GM23338 (cell line): Measurements from ENCODE around the gene TCF7L2.
A peak's percentile ranks its signal among the peaks of the same experiment; 100 is the strongest.

Source experiments
- CREB1 ChIP-seq: fragments of 250-450 bp; sonication (Bioruptor Pico); IDR thresholded peaks from 2 replicates; pipeline ENCODE4 v1.5.0; 2020; ENCODE audit warnings: low read depth, mild to moderate bottlenecking, moderate library complexity
- EZH2 ChIP-seq: fragments of 200-600 bp; sonication (generic); IDR thresholded peaks from one replicate; pipeline ENCODE4 v1.8.0; 2017; ENCODE audit warnings: antibody characterized with exemption, mild to moderate bottlenecking, low read depth; ENCODE audit not compliant: unreplicated experiment
- EZH2phosphoT487 ChIP-seq: fragments of 200-600 bp; sonication (generic); IDR thresholded peaks from one replicate; pipeline ENCODE4 v1.8.1; 2018; ENCODE audit warnings: antibody characterized with exemption; ENCODE audit not compliant: unreplicated experiment
- JUNB ChIP-seq: IDR thresholded peaks from one replicate; pipeline ENCODE4 v1.6.1; 2016; ENCODE audit warnings: antibody characterized with exemption; ENCODE audit not compliant: unreplicated experiment
- NANOG ChIP-seq: IDR thresholded peaks from 2 replicates; pipeline ENCODE4 v1.6.1; 2016; ENCODE audit warnings: antibody characterized with exemption, borderline replicate concordance
- POLR2AphosphoS5 ChIP-seq: IDR thresholded peaks from 2 replicates; pipeline ENCODE4 v1.6.1; 2016; ENCODE audit warnings: antibody characterized with exemption, low read depth
- REST ChIP-seq: IDR thresholded peaks from one replicate; pipeline ENCODE4 v1.6.1; 2018; ENCODE audit warnings: antibody characterized with exemption; ENCODE audit not compliant: unreplicated experiment
- STAT1 ChIP-seq: IDR thresholded peaks from one replicate; pipeline ENCODE4 v1.6.1; 2016; ENCODE audit warnings: antibody characterized with exemption; ENCODE audit not compliant: unreplicated experiment
- TF ChIP-seq, protein P1 (sequence below), 2 experiments: fragments of 200-600 bp in 1 of 2; sonication (generic) in 1 of 2; conservative IDR thresholded peaks; 2 replicates each; pipeline versions ENCODE4 v1.5.1 to v1.6.1; 2016 to 2017; ENCODE audit warnings: antibody characterized with exemption in 2 of 2, low read depth in 2 of 2, mild to moderate bottlenecking in 2 of 2, moderate library complexity in 1 of 2
- TF ChIP-seq, protein P2 (sequence below): IDR thresholded peaks from 2 replicates; pipeline ENCODE4 v1.6.1; 2016; ENCODE audit warnings: antibody characterized with exemption

GRCh38 chr10:113133497-113134115 is 183.6 kb downstream of the TCF7L2 start:
- TF ChIP-seq, protein P1, sequence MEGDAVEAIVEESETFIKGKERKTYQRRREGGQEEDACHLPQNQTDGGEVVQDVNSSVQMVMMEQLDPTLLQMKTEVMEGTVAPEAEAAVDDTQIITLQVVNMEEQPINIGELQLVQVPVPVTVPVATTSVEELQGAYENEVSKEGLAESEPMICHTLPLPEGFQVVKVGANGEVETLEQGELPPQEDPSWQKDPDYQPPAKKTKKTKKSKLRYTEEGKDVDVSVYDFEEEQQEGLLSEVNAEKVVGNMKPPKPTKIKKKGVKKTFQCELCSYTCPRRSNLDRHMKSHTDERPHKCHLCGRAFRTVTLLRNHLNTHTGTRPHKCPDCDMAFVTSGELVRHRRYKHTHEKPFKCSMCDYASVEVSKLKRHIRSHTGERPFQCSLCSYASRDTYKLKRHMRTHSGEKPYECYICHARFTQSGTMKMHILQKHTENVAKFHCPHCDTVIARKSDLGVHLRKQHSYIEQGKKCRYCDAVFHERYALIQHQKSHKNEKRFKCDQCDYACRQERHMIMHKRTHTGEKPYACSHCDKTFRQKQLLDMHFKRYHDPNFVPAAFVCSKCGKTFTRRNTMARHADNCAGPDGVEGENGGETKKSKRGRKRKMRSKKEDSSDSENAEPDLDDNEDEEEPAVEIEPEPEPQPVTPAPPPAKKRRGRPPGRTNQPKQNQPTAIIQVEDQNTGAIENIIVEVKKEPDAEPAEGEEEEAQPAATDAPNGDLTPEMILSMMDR (conservative IDR thresholded peaks at IDR 0.05; ENCODE audit: low read depth in 2 of 2) = no peak
- TF ChIP-seq EZH2 (no peak), EZH2phosphoT487 (no peak), REST (no peak), NANOG (no peak), CREB1 (CRISPR knock-in tag) (no peak), POLR2AphosphoS5 (peak; percentile 23; the same call in 1 of the 2 replicates), STAT1 (no peak), JUNB (no peak)
- TF ChIP-seq, protein P2, sequence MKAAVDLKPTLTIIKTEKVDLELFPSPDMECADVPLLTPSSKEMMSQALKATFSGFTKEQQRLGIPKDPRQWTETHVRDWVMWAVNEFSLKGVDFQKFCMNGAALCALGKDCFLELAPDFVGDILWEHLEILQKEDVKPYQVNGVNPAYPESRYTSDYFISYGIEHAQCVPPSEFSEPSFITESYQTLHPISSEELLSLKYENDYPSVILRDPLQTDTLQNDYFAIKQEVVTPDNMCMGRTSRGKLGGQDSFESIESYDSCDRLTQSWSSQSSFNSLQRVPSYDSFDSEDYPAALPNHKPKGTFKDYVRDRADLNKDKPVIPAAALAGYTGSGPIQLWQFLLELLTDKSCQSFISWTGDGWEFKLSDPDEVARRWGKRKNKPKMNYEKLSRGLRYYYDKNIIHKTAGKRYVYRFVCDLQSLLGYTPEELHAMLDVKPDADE = no peak
